ENCODE measurements around the gene ATP6V0A4.
"Not testable (repeated sequence)": the region's sequence is repeated elsewhere in the genome, so short reads cannot be mapped to it uniquely, and the experiment has no call there.

The ATP6V0A4 gene

GRCh38 chr7:138809346-138809745 lies 11.3 kb upstream of the ATP6V0A4 start:
- DNase-seq (ENCODE audit: low read depth): no peak
- TF ChIP-seq CTCF (conservative IDR thresholded peaks at IDR 0.05; ENCODE audit: control insufficient read depth, insufficient read depth, low read depth, low read length): no peak
- no peak overlapping the region for H3K4me3 ChIP-seq (ENCODE audit: control insufficient read depth, low read depth, low read length)

- TF ChIP-seq CTCF (conservative IDR thresholded peaks at IDR 0.05; ENCODE audit: control insufficient read depth, insufficient read depth, low read depth, low read length): no peak
- no peak overlapping the region for H3K4me3 ChIP-seq (ENCODE audit: control insufficient read depth, low read depth, low read length)
- no peak for DNase-seq (ENCODE audit: low read depth)
Measured at GRCh38 chr7:138804618-138805017, 6.6 kb upstream of the ATP6V0A4 start.

GRCh38 chr7:138802706-138803105 lies 4.7 kb upstream of the ATP6V0A4 start:
- H3K4me3 ChIP-seq (ENCODE audit: control insufficient read depth, low read depth, low read length): no peak overlapping the region
- no peak for TF ChIP-seq CTCF (conservative IDR thresholded peaks at IDR 0.05; ENCODE audit: control insufficient read depth, insufficient read depth, low read depth, low read length)
- no peak for DNase-seq (ENCODE audit: low read depth)

GRCh38 chr7:138801256-138801655 lies 3.3 kb upstream of the ATP6V0A4 start:
- no peak overlapping the region for H3K4me3 ChIP-seq (ENCODE audit: control insufficient read depth, low read depth, low read length)
- TF ChIP-seq CTCF (conservative IDR thresholded peaks at IDR 0.05; ENCODE audit: control insufficient read depth, insufficient read depth, low read depth, low read length): no peak
- DNase-seq (ENCODE audit: low read depth): no peak

GRCh38 chr7:138799336-138800000 lies 1.5 kb upstream of the ATP6V0A4 start:
- H3K4me3 ChIP-seq (ENCODE audit: control insufficient read depth, low read depth, low read length): no peak overlapping the region
- no peak for TF ChIP-seq CTCF (conservative IDR thresholded peaks at IDR 0.05; ENCODE audit: control insufficient read depth, insufficient read depth, low read depth, low read length)
- no peak for DNase-seq (ENCODE audit: low read depth)

- no peak for DNase-seq (ENCODE audit: low read depth)
- H3K4me3 ChIP-seq (ENCODE audit: control insufficient read depth, low read depth, low read length): no peak overlapping the region
Measured at GRCh38 chr7:138798836-138799235, 840 bp upstream of the ATP6V0A4 start.

GRCh38 chr7:138797046-138797445 lies 950 bp downstream of the ATP6V0A4 start:
- not testable (repeated sequence) for DNase-seq (ENCODE audit: low read depth); H3K4me3 ChIP-seq (ENCODE audit: control insufficient read depth, low read depth, low read length)

More at GRCh38 chr7:138798836-138799235, 840 bp upstream of the ATP6V0A4 start:
- no peak for TF ChIP-seq CTCF (conservative IDR thresholded peaks at IDR 0.05; ENCODE audit: control insufficient read depth, insufficient read depth, low read depth, low read length)
